HepG2 (cell line): ENCODE data around the gene FBXO2. TPM values are rescaled to one million over a fixed set of nuclear protein-coding genes. Genes with fewer than 3 reads are reported as not detected.

Source experiments
- ATAC-seq: fragments of 200-7000 bp; cut with Tn5 transposase; 3 replicates; pipeline ENCODE4 v1.9.1; 2020; ENCODE audit warnings: mild to moderate bottlenecking, moderate library complexity
- BruUV-seq: library from RNA; stranded (reverse); fragments of 400-500 nt; replicated peaks from 2 replicates; lab custom pipeline; 2021; lab: Mats Ljungman, UMichigan
- CTCF ChIA-PET: fragments of 300-600 bp; formaldehyde crosslinking; extraction: SDS; loops from one replicate; lab custom pipeline; 2021; ENCODE audit warnings: low total read pairs, inconsistent platforms, low intra/inter-chr PET ratio; lab: Yijun Ruan, JAX
- POLR2A ChIA-PET: fragments of 350-600 bp; sonication (Branson Sonifier 250); formaldehyde crosslinking; loops from one replicate; lab custom pipeline; 2020; ENCODE audit warnings: antibody characterized with exemption, inconsistent platforms; lab: Yijun Ruan, JAX
- DNase-seq: peaks from one replicate; pipeline ENCODE4 v3.0.0-alpha.2; 2015; ENCODE audit warnings: low spot score
- FAIRE-seq: peaks from 3 replicates; lab custom pipeline; 2011; peaks lifted over from hg19 to GRCh38; lab: Jason Lieb, UNC
- H2AFZ ChIP-seq: one replicate; pipeline ENCODE4 v1.6.1; 2011; ENCODE audit warnings: low read length, inconsistent platforms
- H3K27ac ChIP-seq: fragments of 300-600 bp; 3 replicates; pipeline ENCODE4 v1.8.0; 2011; ENCODE audit warnings: mixed run types, mild to moderate bottlenecking, mixed read lengths, low read length, inconsistent platforms; ENCODE audit not compliant: insufficient read depth; ENCODE audit errors: extremely low read length
- H3K27me3 ChIP-seq, 2 experiments: fragments of 200-600 bp in 1 of 2; 2 replicates in 1 of 2; 3 replicates in 1 of 2; pipeline versions ENCODE4 v1.6.0 to v1.8.0; 2011; ENCODE audit warnings: low read length in 2 of 2, mild to moderate bottlenecking in 2 of 2, moderate library complexity in 2 of 2, inconsistent platforms in 1 of 2; ENCODE audit not compliant: insufficient read depth in 2 of 2, control insufficient read depth in 1 of 2
- H3K36me3 ChIP-seq, 2 experiments: fragments of 200-600 bp in 1 of 2; replicated peaks in 1 of 2; 2 replicates in 1 of 2; 3 replicates in 1 of 2; pipeline versions ENCODE4 v1.5.1 to v1.8.0; 2011; ENCODE audit warnings: low read length in 2 of 2, inconsistent platforms in 1 of 2; ENCODE audit not compliant: insufficient read depth in 2 of 2, control insufficient read depth in 1 of 2
- H3K4me1 ChIP-seq: 2 replicates; pipeline ENCODE4 v1.5.1; 2012; ENCODE audit warnings: low read length, inconsistent platforms; ENCODE audit not compliant: insufficient read depth
- H3K4me2 ChIP-seq: 2 replicates; pipeline ENCODE4 v1.6.0; 2011; ENCODE audit warnings: low read depth, low read length, inconsistent platforms
- H3K4me3 ChIP-seq, 3 experiments: fragments of 200-600 bp in 1 of 3; sonication (generic), shearing (Covaris generic) in 1 of 3; replicated peaks in 1 of 3; 2 replicates each; pipeline ENCODE4 v1.5.1; 2011 to 2016; ENCODE audit warnings: low read length in 3 of 3, inconsistent platforms in 2 of 3, low read depth in 2 of 3, mild to moderate bottlenecking in 2 of 3, control low read depth in 1 of 3, mixed read lengths in 1 of 3; ENCODE audit not compliant: insufficient read depth in 1 of 3
- H3K79me2 ChIP-seq: one replicate; pipeline ENCODE4 v1.6.1; 2011; ENCODE audit warnings: low read length, inconsistent platforms; ENCODE audit not compliant: insufficient read depth
- H3K9ac ChIP-seq: 2 replicates; pipeline ENCODE4 v1.6.0; 2011; ENCODE audit warnings: mild to moderate bottlenecking, low read depth, low read length, inconsistent platforms; ENCODE audit not compliant: insufficient read depth
- H3K9me3 ChIP-seq: 2 replicates; pipeline ENCODE4 v1.5.1; 2012; ENCODE audit warnings: mild to moderate bottlenecking, low read length
- H4K20me1 ChIP-seq: 2 replicates; pipeline ENCODE4 v1.6.0; 2011; ENCODE audit warnings: inconsistent platforms, mild to moderate bottlenecking, low read length, moderate library complexity; ENCODE audit not compliant: insufficient read depth
- AGO1 ChIP-seq: fragments of 200-400 bp; formaldehyde crosslinking; IDR thresholded peaks from 2 replicates; pipeline ENCODE4 v1.6.1; 2017; ENCODE audit warnings: mild to moderate bottlenecking, low read depth, low read length, moderate library complexity; ENCODE audit not compliant: poor library complexity, severe bottlenecking
- ATF1 ChIP-seq: IDR thresholded peaks from 2 replicates; pipeline ENCODE4 v1.6.1; 2016; ENCODE audit warnings: mild to moderate bottlenecking, control low read depth
- KAT2B ChIP-seq: fragments of 150-350 bp; IDR thresholded peaks from 2 replicates; pipeline ENCODE4 v1.6.1; 2014; ENCODE audit warnings: low read depth, low read length, borderline replicate concordance
- THAP11 ChIP-seq: IDR thresholded peaks from 2 replicates; pipeline ENCODE4 v1.6.1; 2016; ENCODE audit warnings: missing biosample characterization, missing genetic modification reagents
- ZMAT3 ChIP-seq: sonication (generic); formaldehyde crosslinking; conservative IDR thresholded peaks from 2 replicates; pipeline ENCODE4 v1.7.0; 2021; ENCODE audit warnings: missing genetic modification reagents
- ZNF615 ChIP-seq: sonication (generic); formaldehyde crosslinking; IDR thresholded peaks from 2 replicates; pipeline ENCODE4 v1.5.0; 2020; ENCODE audit warnings: mild to moderate bottlenecking, missing genetic modification reagents, borderline replicate concordance
- ZNF652 ChIP-seq: IDR thresholded peaks from 2 replicates; pipeline ENCODE4 v1.6.1; 2016; ENCODE audit warnings: low read depth, borderline replicate concordance
- WGBS: methylation state at CpG from one replicate; pipeline ENCODE4 v1.1.6; 2017; ENCODE audit warnings: low lambda C conversion rate; 5-methylcytosine and 5-hydroxymethylcytosine counted together
- in situ Hi-C: cut with HindIII; loops from 2 replicates; pipeline ENCODE4 v1.10.0; 2017; ENCODE audit warnings: low pct_unique_long_range_greater_than_20kb; ENCODE audit not compliant: extremely low pct_ligation_motif_present
- intact Hi-C: fragments of 100-400 bp; cut with micrococcal nuclease; formaldehyde crosslinking; loops from one replicate; pipeline ENCODE4 v1.10.0; 2022; ENCODE audit not compliant: unreplicated experiment
- polyA plus RNA-seq, 8 experiments: library from polyadenylated mRNA; depleted of rRNA in 3 of 8; stranded (reverse) in 7 of 8; unstranded in 1 of 8; fragments of >200 nt; fragmentation: Illumina TruSeq in 4 of 8; extraction: Trizol in 4 of 8; gene quantifications; 2 replicates each; pipeline versions ENCODE4 v1.2.1 to v1.2.3, GENCODE V29; 2011 to 2016; ENCODE audit warnings: low read depth in 4 of 8, missing spikeins in 1 of 8, mixed read lengths in 1 of 8; ENCODE audit not compliant: insufficient read depth in 1 of 8
- total RNA-seq, 5 experiments: library from RNA; depleted of rRNA; stranded (reverse); fragments of >200 nt; fragmentation: Illumina TruSeq; extraction: Trizol; gene quantifications; 2 replicates each; pipeline ENCODE4 v1.2.3, GENCODE V29; 2016; ENCODE audit warnings: low read depth in 1 of 5
- TF ChIP-seq, protein P1 (sequence below): sonication (generic); formaldehyde crosslinking; IDR thresholded peaks from 2 replicates; pipeline ENCODE4 v1.5.0; 2020; ENCODE audit warnings: mild to moderate bottlenecking, missing genetic modification reagents, moderate library complexity
- TF ChIP-seq, protein P2 (sequence below): conservative IDR thresholded peaks from 2 replicates; pipeline ENCODE4 v1.6.1; 2018; ENCODE audit warnings: missing genetic modification reagents

Gene FBXO2
- total and polyA plus RNA-seq, 2 of the 13 experiments (the other 11 are each of a cell fraction or from before 2014, with no cell fraction given) = 79.3 to 112 TPM

DNA sequence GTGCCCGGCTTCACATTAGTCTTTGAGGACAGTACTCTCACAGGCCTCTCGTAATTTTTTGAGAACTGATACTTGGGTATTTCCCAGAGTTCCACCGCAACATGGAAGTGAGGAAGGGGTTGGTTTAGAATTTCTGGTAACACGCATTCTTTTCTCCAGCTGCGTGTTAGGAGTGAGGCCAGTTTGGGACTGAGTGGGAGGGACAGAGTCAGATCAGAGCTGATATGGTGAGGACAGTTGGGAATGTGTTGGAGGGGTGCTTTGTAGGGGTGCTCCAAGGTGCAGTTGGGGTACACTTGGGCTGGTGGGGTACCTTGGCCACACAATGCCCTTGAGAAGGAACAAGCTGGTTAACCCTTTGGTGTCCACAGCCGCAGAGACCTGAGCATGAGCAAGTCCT lies 16.5 kb upstream of the FBXO2 start:
- peak overlapping the region; percentile 84 for H3K27ac ChIP-seq
- ChIA-PET CTCF (no interaction called here), POLR2A (interaction anchor here (0.8 to 2.4 kb wide), 5 partner anchors 12 to 240 kb away, joined by 3 to 16 read pairs (median 6); partner anchors contain the start of gene FBXO2)
- peak overlapping the region in 1 of 3 experiments; percentile 53; a peak in 1 of 6 replicates for H3K4me3 ChIP-seq
- H3K79me2 ChIP-seq = no peaks in the 10 kb centered on the region
- no peak for FAIRE-seq
- H3K9me3 ChIP-seq = no peaks in the 10 kb centered on the region
- H3K9ac ChIP-seq = no peak overlapping the region
- in situ Hi-C loops (no loop called here), intact Hi-C loops (no loop called here)
- no TSS peak for BruUV-seq
- no peak for ATAC-seq
- no peaks in the 10 kb centered on the region for H3K27me3 ChIP-seq
- TF ChIP-seq, protein P1, sequence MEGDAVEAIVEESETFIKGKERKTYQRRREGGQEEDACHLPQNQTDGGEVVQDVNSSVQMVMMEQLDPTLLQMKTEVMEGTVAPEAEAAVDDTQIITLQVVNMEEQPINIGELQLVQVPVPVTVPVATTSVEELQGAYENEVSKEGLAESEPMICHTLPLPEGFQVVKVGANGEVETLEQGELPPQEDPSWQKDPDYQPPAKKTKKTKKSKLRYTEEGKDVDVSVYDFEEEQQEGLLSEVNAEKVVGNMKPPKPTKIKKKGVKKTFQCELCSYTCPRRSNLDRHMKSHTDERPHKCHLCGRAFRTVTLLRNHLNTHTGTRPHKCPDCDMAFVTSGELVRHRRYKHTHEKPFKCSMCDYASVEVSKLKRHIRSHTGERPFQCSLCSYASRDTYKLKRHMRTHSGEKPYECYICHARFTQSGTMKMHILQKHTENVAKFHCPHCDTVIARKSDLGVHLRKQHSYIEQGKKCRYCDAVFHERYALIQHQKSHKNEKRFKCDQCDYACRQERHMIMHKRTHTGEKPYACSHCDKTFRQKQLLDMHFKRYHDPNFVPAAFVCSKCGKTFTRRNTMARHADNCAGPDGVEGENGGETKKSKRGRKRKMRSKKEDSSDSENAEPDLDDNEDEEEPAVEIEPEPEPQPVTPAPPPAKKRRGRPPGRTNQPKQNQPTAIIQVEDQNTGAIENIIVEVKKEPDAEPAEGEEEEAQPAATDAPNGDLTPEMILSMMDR (CRISPR knock-in tag) = no peak
- TF ChIP-seq ZMAT3 (CRISPR knock-in tag) (0 out of 2 replicates have a peak, but pooled peaks have one; percentile 11), AGO1 (no peak), ZNF615 (CRISPR knock-in tag) (no peak), KAT2B (no peak), THAP11 (no peak), ZNF652 (CRISPR knock-in tag) (peak; percentile 91), ATF1 (CRISPR knock-in tag) (no peak)
- TF ChIP-seq, protein P2, sequence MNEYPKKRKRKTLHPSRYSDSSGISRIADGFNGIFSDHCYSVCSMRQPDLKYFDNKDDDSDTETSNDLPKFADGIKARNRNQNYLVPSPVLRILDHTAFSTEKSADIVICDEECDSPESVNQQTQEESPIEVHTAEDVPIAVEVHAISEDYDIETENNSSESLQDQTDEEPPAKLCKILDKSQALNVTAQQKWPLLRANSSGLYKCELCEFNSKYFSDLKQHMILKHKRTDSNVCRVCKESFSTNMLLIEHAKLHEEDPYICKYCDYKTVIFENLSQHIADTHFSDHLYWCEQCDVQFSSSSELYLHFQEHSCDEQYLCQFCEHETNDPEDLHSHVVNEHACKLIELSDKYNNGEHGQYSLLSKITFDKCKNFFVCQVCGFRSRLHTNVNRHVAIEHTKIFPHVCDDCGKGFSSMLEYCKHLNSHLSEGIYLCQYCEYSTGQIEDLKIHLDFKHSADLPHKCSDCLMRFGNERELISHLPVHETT (CRISPR knock-in tag) = no peak
- H3K36me3 ChIP-seq = peaks cover 6 to 22% of the 10 kb centered on the region in 2 experiments
- 91% methylated on average over 5 of the region's 6 CpGs for WGBS
- no peak for DNase-seq
- 0 out of 2 replicates have a peak overlapping the region, but pooled peaks have one; percentile 76 for H3K4me2 ChIP-seq
- H3K4me1 ChIP-seq = peaks cover 41% of the 10 kb centered on the region
- no peak overlapping the region for H2AFZ ChIP-seq
- H4K20me1 ChIP-seq = no peaks in the 10 kb centered on the region
